ENCODE results near the gene LHX2.

The LHX2 gene

DNA sequence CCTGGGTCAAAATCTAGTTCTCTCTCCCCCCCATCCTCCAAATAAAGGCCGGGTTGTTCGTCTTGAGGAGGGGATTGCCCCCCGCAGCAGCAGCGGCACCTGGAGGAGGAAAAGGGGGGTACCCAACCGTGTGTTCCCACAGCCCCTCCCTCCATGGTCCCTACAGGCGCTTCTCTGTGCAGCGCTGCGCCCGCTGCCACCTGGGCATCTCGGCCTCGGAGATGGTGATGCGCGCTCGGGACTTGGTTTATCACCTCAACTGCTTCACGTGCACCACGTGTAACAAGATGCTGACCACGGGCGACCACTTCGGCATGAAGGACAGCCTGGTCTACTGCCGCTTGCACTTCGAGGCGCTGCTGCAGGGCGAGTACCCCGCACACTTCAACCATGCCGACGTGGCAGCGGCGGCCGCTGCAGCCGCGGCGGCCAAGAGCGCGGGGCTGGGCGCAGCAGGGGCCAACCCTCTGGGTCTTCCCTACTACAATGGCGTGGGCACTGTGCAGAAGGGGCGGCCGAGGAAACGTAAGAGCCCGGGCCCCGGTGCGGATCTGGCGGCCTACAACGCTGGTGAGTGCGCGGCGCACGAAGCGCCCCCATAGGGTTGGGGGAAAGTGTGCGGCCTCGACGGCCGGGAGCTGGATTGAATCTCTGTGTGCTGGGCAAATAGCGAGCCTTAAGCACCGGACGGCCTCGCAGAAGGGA is 3.5 kb downstream of the LHX2 start:
- Mint-ChIP-seq H3K27ac (no peak overlapping the region), H3K4me3 (no peak overlapping the region), H3K36me3 (ENCODE audit: low read depth) (no peaks in the 10 kb centered on the region)

DNA sequence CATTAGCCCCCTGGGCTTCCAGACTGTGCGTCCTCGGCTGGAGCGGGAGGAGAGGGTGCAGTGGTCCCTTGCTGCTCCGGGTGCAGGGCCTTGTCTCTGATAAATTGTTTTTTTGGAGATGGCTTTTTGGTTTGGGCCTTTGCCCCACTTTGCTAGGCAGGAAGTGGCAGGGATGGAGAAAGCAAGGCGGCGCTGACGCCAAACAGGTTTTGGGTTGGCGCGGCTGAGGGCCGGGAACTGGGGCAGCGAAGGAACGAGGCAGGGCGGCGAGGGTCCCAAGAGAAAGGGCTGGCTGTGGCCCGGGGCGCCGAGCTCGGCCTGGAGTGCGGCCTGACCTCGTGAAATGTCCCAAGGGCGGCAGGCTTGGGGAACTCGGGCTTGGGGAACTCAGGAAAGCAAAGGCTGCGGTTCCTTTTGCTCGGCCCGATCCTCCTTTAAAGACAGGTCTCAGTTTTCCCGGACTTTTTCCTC is 4.1 kb downstream of the LHX2 start:
- H3K4me3 Mint-ChIP-seq: no peak overlapping the region
- no peak overlapping the region for H3K27ac Mint-ChIP-seq
- no peak for DNase-seq
- peaks cover 37% of the 10 kb centered on the region for H3K4me1 Mint-ChIP-seq (ENCODE audit: low read depth)
- no peaks in the 10 kb centered on the region for H3K9me3 Mint-ChIP-seq
- peaks cover 82% of the 10 kb centered on the region for H3K27me3 Mint-ChIP-seq
- no peaks in the 10 kb centered on the region for H3K36me3 Mint-ChIP-seq (ENCODE audit: low read depth)

More for the DNA sequence above, 3.5 kb downstream of the LHX2 start:
- no peak for DNase-seq
- Mint-ChIP-seq H3K27me3 (peaks cover 82% of the 10 kb centered on the region), H3K9me3 (no peaks in the 10 kb centered on the region), H3K4me1 (ENCODE audit: low read depth) (peaks cover 38% of the 10 kb centered on the region)

DNA sequence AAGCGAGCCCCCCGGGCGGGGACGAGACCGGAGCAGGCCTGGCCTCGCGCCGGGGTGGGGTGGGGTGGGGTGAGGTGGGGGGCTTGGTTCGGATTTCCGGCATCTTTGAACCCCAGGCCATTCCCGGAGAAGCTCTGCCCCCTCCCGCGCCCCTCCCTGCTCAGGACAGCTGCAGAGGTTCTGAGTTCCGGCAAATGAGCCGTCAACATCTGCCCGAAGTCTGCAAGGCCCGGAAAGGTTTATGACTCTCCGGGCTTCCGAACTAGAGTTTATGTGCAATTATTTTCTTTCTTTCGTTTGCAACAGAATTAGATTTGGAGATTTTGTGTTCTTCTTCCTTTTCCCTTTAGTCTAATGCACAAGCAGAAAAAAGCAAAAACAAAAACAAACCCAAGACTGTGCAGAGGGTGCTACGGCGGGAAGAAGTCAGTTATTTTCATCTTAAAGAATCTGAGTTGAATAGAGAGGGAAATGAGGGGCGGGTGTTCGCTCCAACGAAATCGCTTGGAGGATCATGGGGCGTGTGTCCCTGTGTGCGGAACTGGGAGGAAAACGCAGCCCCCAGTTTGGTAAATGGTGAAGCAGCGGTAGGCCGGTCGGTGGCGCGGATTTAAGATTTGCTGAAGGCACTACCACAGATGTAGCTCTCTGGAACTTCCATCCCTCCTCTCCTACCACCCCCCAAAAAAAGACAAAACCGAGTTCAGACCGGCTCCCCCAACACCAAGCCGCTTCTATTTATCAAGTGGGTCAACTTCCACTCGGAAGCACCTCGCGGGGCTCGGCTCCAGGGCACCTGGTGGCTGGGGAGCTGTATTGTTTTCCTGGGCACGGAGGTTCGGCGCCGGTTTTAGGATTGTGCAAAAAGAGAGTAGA is 4.8 kb downstream of the LHX2 start:
- Mint-ChIP-seq H3K4me3 (peak overlapping the region; percentile 39), H3K27ac (peak overlapping the region; percentile 55), H3K4me1 (ENCODE audit: low read depth) (peaks cover 38% of the 10 kb centered on the region), H3K36me3 (ENCODE audit: low read depth) (no peaks in the 10 kb centered on the region), H3K27me3 (peaks cover 86% of the 10 kb centered on the region), H3K9me3 (no peaks in the 10 kb centered on the region)
- peak; percentile 57 for DNase-seq

DNA sequence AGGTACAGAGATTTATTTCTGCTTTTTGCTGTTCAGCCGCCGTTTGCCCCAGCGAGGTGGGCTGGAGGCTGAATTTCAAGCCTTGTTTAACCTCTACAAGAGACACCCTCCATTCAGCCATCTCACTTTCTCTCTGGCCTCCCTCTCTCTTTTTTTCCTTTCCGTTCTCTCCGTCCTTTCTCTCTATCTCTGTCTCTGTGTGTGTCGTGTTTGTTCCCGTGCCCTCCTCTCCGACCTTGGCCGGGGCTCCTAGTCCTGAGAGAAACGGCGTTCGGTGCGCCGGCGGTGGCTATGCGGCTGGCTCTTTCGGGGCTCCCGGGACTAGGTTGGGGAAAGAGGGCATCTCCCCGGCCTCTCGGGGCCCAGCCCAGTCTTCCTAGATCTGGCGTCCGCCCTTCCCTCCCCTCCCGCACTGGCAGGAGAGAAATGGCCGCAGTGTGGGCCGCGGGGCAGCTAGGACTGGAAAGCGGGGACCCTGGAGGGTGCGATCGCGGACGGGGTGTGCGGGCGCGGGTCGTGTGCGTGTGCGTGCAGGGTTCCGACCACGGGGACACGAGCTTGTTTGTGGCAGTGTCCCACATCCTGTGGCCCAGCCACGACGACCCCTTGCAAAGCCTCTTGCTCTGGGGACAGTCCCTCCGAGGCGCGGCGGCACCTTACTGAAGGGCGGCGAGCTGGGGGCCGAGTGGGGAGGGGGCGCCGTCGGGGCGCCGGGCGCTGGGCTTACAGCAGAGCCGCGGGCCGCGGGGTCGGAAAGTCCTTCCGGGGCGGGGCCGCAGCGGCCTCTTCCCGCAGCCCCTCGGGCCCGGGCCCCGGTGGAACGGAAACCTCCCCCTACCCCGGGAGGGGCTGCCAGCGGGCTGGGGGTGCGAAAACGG is 5.7 kb downstream of the LHX2 start:
- Mint-ChIP-seq H3K4me1 (ENCODE audit: low read depth) (peaks cover 42% of the 10 kb centered on the region), H3K27me3 (peaks cover 92% of the 10 kb centered on the region), H3K4me3 (peak overlapping the region; percentile 39), H3K9me3 (no peaks in the 10 kb centered on the region), H3K27ac (peak overlapping the region; percentile 55), H3K36me3 (ENCODE audit: low read depth) (no peaks in the 10 kb centered on the region)
- DNase-seq: no peak

DNA sequence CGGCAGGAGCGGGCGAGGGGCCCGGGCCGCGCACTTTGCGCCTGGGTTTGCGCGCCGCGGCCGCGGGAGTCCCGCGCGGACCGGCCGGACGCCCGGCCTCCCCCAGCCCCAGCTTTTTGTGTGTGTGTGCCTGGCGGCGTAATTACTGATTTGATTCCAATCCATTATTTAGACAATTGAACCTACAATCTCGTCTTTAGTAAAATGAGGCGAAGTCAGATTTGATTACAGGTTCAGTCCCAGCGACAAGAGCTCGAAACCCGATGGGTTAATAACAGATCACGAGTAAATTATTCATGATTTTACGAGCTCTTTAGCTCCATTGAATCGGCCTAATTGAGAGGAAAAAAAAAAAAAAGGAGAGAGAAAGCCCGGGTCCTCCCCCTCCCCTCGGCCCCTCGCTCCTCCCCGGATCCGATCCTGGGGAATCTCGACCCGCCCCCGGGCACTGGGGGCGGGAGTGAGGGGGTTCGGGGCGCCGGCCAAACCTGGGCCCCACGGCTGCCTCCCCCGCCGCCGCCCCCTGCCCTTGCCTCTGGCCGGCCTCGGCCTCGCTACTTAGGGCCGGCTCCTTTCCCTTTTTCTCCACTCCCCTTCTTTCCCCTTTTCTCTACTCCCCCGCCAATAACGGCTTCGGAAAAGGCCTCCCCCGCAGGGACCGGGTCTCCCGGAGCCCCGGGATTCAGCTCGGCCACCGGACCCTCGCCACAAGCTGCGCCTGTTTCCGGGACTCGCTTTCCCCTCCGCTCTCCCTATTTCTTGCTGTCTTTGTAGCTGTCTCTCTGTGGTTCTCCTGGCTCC is 6.6 kb downstream of the LHX2 start:
- H3K4me1 Mint-ChIP-seq (ENCODE audit: low read depth): peaks cover 41% of the 10 kb centered on the region
- H3K9me3 Mint-ChIP-seq: no peaks in the 10 kb centered on the region
- no peak for DNase-seq
- H3K36me3 Mint-ChIP-seq (ENCODE audit: low read depth): no peaks in the 10 kb centered on the region
- H3K4me3 Mint-ChIP-seq: peak overlapping the region; percentile 45
- peak overlapping the region; percentile 67 for H3K27ac Mint-ChIP-seq
- peaks cover 90% of the 10 kb centered on the region for H3K27me3 Mint-ChIP-seq

DNA sequence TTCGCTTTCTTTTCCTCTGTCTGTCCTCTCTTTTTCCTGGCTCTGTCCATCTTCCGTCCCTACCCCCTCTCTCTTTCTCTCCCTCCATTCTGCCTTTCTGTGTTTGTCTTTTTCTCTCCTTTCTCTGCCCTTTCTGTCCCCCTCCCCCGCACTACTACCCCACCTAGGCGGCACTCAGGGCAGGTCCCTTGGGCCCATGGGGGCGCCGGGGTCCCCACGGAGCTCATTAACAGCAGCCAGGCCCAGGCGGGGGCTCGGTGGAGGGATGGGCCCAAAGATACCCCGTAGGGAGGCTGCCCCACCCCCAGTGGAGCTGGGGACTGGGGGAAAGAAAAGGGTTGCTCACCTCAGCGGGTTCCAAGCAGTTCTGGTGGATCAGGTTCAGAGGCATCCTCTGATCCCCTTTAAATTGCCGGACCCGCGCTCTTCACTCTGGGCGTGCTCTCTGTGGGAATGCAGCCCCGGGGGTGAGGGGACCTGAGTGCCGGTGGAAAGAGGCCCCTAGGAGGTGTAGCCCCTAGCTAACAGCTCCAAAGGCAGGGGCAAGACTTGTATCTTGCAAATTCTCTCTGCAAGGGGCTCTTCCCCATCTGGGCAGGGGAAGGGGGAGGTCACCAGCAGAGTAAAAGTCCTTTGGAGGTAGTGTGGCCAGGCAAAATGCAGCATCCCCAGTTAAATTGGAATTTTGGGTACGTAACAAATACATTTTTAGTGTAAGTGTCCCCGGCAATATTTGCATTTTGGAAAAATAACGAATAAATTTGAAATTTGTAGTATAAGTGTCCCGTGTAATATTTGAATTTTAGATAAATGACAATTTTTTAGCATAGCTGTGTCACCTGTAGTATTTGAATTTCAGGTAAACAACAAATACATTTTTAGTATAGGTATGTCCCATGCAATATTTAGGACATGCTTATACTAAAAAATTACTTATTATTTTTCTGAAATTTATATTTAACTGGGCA is 7.4 kb downstream of the LHX2 start:
- Mint-ChIP-seq H3K36me3 (ENCODE audit: low read depth) (no peaks in the 10 kb centered on the region), H3K27me3 (peaks cover 90% of the 10 kb centered on the region), H3K4me1 (ENCODE audit: low read depth) (peaks cover 39% of the 10 kb centered on the region), H3K9me3 (no peaks in the 10 kb centered on the region), H3K4me3 (peak overlapping the region; percentile 45), H3K27ac (peak overlapping the region; percentile 67)
- no peak for DNase-seq

DNA sequence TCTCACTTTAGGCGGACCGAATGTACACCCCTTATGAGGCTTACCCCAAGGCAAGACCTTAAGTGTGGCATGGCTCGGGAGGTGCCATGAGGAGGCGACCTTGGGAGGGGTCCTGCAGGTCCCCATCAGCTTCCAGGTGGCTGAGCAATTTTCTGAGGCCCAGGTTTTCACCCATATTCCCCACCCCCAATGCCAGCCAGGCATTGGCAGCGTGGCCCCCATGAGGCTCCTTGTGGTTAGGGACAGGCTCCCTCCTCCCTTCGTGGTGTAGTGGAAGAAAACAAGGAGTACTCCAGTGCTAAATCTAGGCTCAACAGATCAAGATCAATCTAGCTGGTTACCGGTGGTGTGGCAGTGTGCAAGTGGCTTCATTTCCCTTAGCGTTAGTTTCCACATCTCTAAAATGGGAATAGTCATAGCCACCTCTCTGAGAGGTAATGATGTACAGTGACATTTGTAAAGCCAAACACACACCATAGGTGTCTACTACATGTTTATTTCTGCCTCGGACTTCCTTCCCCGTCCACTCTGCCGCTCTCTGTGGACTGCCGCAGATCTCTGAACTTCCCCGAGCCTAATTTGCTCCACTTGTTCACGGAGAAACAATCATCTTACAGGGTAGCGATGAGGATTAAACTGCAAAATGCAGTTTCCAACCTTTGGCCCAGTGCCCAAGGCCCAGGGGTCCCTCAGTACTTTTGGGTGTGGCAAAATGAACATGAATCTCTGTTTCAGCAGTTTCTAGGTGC is 8.4 kb downstream of the LHX2 start:
- Mint-ChIP-seq H3K4me3 (no peak overlapping the region), H3K4me1 (ENCODE audit: low read depth) (peaks cover 38% of the 10 kb centered on the region), H3K9me3 (no peaks in the 10 kb centered on the region), H3K27me3 (peaks cover 90% of the 10 kb centered on the region), H3K36me3 (ENCODE audit: low read depth) (no peaks in the 10 kb centered on the region), H3K27ac (no peak overlapping the region)
- no peak for DNase-seq

DNA sequence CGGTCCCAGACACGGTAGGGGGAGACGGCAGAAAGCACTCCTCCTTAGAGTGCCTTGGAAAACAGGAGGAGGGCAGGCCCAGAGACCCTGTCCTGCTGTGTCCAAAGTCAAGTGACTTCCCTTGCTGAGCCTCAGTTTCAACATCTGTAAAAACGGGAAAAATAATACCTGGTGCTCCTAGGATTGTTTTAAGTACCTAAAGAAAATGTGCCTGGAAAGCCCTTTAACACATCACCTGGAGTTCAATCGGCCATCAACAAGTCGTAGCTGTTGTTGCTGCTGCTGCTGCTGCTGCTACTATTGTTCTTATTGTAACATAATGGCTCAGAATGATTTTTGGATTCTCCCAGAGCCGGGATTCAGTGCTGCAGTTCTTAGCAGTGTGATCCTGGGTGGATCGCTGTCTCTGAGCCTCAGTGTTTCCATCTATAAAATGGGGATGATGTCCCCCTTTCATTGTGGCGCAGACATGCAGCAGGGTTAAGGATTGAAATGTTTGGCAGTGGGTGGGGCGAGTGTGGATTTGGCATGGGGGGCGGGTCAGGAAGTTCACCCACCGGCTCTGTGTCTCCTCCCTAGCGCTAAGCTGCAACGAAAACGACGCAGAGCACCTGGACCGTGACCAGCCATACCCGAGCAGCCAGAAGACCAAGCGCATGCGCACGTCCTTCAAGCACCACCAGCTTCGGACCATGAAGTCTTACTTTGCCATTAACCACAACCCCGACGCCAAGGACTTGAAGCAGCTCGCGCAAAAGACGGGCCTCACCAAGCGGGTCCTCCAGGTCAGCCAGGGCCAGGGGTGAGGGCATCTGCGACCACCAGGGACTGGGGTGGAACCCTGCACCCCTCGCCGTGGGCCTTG is 9.2 kb downstream of the LHX2 start:
- peaks cover 90% of the 10 kb centered on the region for H3K27me3 Mint-ChIP-seq
- no peaks in the 10 kb centered on the region for H3K36me3 Mint-ChIP-seq (ENCODE audit: low read depth)
- H3K9me3 Mint-ChIP-seq: no peaks in the 10 kb centered on the region
- H3K27ac Mint-ChIP-seq: no peak overlapping the region
- peaks cover 34% of the 10 kb centered on the region for H3K4me1 Mint-ChIP-seq (ENCODE audit: low read depth)
- DNase-seq: no peak
- H3K4me3 Mint-ChIP-seq: no peak overlapping the region

DNA sequence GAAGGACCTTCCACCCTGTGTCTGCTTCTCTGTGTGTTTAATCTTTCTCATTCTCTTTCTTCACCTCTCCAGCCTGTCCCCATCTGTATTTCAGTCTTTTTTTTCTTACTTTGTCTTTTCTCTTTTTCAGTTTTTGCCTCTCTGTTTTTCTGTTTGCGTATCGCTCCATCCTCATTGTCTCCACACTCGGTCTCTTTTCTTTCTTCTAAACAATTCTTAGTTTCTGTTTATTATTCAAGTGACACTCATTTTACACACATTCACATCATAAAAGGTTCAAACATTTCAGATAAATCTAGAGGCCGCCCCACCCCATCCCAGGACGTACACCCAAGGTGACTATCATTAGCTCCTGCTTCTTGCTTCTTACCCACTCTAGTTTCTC is 9.8 kb downstream of the LHX2 start:
- H3K4me1 Mint-ChIP-seq (ENCODE audit: low read depth): peaks cover 31% of the 10 kb centered on the region
- no peaks in the 10 kb centered on the region for H3K36me3 Mint-ChIP-seq (ENCODE audit: low read depth)
- H3K9me3 Mint-ChIP-seq: no peaks in the 10 kb centered on the region
- peaks cover 93% of the 10 kb centered on the region for H3K27me3 Mint-ChIP-seq
- H3K4me3 Mint-ChIP-seq: no peak overlapping the region
- no peak for DNase-seq
- H3K27ac Mint-ChIP-seq: no peak overlapping the region

DNA sequence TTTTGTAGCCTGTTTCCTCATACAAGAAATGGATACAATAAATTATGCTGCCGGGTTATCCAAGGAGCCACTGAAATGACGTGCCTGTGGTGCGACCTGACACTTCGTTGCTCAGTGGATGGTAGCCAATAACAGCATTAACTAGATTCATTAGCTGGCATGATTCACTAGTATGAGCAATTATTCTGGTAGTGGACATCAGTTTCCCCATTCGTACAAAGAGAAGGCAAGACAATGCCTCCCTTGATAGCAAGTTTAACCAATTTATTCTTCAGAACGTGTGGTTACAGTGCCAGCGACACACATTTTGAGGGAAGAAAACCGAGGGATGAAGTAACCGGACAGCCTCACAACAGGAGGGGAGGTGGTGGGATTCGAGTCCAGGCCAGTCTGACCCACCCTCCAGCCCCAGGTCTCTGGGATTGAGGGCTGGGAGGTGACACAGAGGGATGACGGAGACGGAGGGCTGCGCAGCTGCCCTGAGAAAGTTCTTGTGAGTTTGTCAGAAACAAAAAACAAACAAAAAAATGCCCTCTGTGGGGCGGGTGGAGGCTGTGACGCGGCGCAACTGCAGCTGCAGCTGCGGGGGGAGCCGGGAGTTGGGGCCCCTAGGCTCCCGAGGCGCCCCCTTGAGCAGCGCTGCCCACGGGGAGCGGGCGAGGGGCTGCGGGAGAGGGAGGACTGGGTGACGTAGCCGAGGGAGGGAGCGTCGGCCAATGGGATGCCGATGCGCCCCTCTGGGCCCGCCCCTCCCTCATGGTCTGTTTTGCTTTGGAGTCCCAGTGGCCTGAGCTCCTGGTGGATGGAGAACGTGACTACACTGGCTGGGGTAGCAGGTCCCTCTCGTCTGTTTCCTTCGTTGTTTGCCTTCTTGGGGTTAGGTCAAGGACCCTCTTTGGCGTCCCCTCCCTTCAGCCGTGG is 10.9 kb downstream of the LHX2 start:
- Mint-ChIP-seq H3K4me3 (no peak overlapping the region), H3K9me3 (no peaks in the 10 kb centered on the region), H3K4me1 (ENCODE audit: low read depth) (peaks cover 20% of the 10 kb centered on the region), H3K27ac (no peak overlapping the region), H3K27me3 (peaks cover 93% of the 10 kb centered on the region), H3K36me3 (ENCODE audit: low read depth) (no peaks in the 10 kb centered on the region)
- no peak for DNase-seq

DNA sequence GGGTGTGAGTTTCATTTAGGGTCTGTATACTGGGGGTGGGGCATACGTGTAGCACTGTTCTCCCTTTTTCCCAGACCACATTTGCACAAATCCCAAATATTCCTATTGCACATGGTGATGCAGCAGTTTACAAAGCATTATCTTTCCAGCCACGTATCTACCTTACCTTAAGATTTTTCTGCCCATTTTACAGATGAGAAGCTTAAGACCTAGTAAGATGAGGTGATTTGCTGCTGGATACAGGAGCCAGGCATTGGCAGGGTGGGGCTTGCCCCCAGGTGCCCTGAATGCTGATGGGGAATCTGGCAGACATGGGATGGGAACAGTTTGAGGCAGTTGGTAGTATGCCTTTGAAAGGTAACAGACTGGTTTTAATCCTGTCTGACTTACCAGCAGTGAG is 12.5 kb downstream of the LHX2 start:
- Mint-ChIP-seq H3K4me3 (no peak overlapping the region), H3K9me3 (no peaks in the 10 kb centered on the region), H3K27me3 (peaks cover 88% of the 10 kb centered on the region)

More for the DNA sequence above, 12.5 kb downstream of the LHX2 start:
- H3K27ac Mint-ChIP-seq: no peak overlapping the region
- peaks cover 14% of the 10 kb centered on the region for H3K4me1 Mint-ChIP-seq (ENCODE audit: low read depth)
- no peaks in the 10 kb centered on the region for H3K36me3 Mint-ChIP-seq (ENCODE audit: low read depth)
- no peak for DNase-seq

All from activated T-cell treated with anti-CD3 and anti-CD28 coated beads, Interleukin-2, amount 50 U/mL, for 24 hours (primary cell).